HEK293 (cell line): ENCODE data around the gene ACSL5.

Experiments
- CTCF ChIA-PET: fragments of 350-600 bp; formaldehyde crosslinking; extraction: SDS; loops from one replicate; lab custom pipeline; 2021; ENCODE audit warnings: antibody characterized with exemption; lab: Yijun Ruan, JAX
- POLR2A ChIA-PET: fragments of 300-600 bp; formaldehyde crosslinking; extraction: SDS; loops from one replicate; lab custom pipeline; 2020; ENCODE audit warnings: antibody characterized with exemption, inconsistent platforms; lab: Yijun Ruan, JAX
- H3K27ac ChIP-seq: fragments of 200-500 bp; sonication (Bioruptor generic); 2 replicates; pipeline ENCODE4 v1.5.1; 2014; ENCODE audit warnings: low read depth, low read length, control low read depth, inconsistent platforms; ENCODE audit errors: extremely low read depth
- H3K36me3 ChIP-seq, 2 experiments: fragments of 200-500 bp in 1 of 2; sonication (Bioruptor generic) in 1 of 2; 1 replicate in 1 of 2; 2 replicates in 1 of 2; pipeline ENCODE4 v1.5.1; 2014 to 2017; ENCODE audit warnings: inconsistent platforms in 2 of 2, low read length in 2 of 2; ENCODE audit not compliant: control insufficient read depth in 2 of 2, insufficient read depth in 1 of 2
- H3K4me1 ChIP-seq: fragments of 200-500 bp; sonication (Bioruptor generic); 2 replicates; pipeline ENCODE4 v1.5.1; 2014; ENCODE audit warnings: mild to moderate bottlenecking, low read length, inconsistent platforms; ENCODE audit not compliant: control insufficient read depth, insufficient read depth
- H3K4me3 ChIP-seq: 2 replicates; pipeline ENCODE4 v1.5.1; 2011; ENCODE audit warnings: low read depth, mild to moderate bottlenecking, control low read depth, low read length, moderate library complexity
- H3K9me3 ChIP-seq: fragments of 200-500 bp; sonication (Bioruptor generic); 2 replicates; pipeline ENCODE4 v1.5.1; 2014; ENCODE audit warnings: low read depth, low read length, inconsistent platforms; ENCODE audit not compliant: control insufficient read depth, insufficient read depth
- BCL11A ChIP-seq: fragments of 450-650 bp; formaldehyde crosslinking; IDR thresholded peaks from 2 replicates; pipeline ENCODE4 v1.5.1; 2016; ENCODE audit warnings: low read depth, missing biosample characterization, missing genetic modification characterization
- GLIS2 ChIP-seq: fragments of 450-650 bp; formaldehyde crosslinking; IDR thresholded peaks from 2 replicates; pipeline ENCODE4 v1.5.1; 2016; ENCODE audit warnings: missing biosample characterization, missing genetic modification characterization
- REPIN1 ChIP-seq: fragments of 450-650 bp; formaldehyde crosslinking; IDR thresholded peaks from 2 replicates; pipeline ENCODE4 v1.5.1; 2017; ENCODE audit warnings: missing biosample characterization, missing genetic modification characterization, low read depth
- SALL2 ChIP-seq: fragments of 450-650 bp; formaldehyde crosslinking; IDR thresholded peaks from 2 replicates; pipeline ENCODE4 v1.5.0; 2017; ENCODE audit warnings: missing biosample characterization, mild to moderate bottlenecking, missing genetic modification characterization, borderline replicate concordance
- SETDB1 ChIP-seq: IDR thresholded peaks from one replicate; pipeline ENCODE4 v1.6.1; 2017; ENCODE audit warnings: mild to moderate bottlenecking, low read length, moderate library complexity, mixed read lengths; ENCODE audit not compliant: insufficient read length
- YY2 ChIP-seq: fragments of 450-650 bp; formaldehyde crosslinking; IDR thresholded peaks from 2 replicates; pipeline ENCODE4 v1.5.1; 2016; ENCODE audit warnings: missing biosample characterization, missing genetic modification characterization
- ZFP37 ChIP-seq: fragments of 450-650 bp; formaldehyde crosslinking; IDR thresholded peaks from 2 replicates; pipeline ENCODE4 v1.5.1; 2016; ENCODE audit warnings: missing biosample characterization, missing genetic modification characterization
- ZNF133 ChIP-seq: fragments of 450-650 bp; formaldehyde crosslinking; IDR thresholded peaks from 2 replicates; pipeline ENCODE4 v1.5.1; 2016; ENCODE audit warnings: missing biosample characterization, missing genetic modification characterization
- ZNF169 ChIP-seq: fragments of 450-650 bp; formaldehyde crosslinking; IDR thresholded peaks from 2 replicates; pipeline ENCODE4 v1.5.1; 2016; ENCODE audit warnings: missing biosample characterization, missing genetic modification characterization
- ZNF202 ChIP-seq: fragments of 450-650 bp; formaldehyde crosslinking; IDR thresholded peaks from 2 replicates; pipeline ENCODE4 v1.5.1; 2016; ENCODE audit warnings: missing biosample characterization, missing genetic modification characterization, borderline replicate concordance
- ZNF214 ChIP-seq: fragments of 450-650 bp; formaldehyde crosslinking; IDR thresholded peaks from 2 replicates; pipeline ENCODE4 v1.5.1; 2017; ENCODE audit warnings: missing biosample characterization, mild to moderate bottlenecking, missing genetic modification characterization, borderline replicate concordance
- ZNF280C ChIP-seq: fragments of 450-650 bp; formaldehyde crosslinking; IDR thresholded peaks from 2 replicates; pipeline ENCODE4 v1.5.1; 2016; ENCODE audit warnings: missing biosample characterization, missing genetic modification characterization
- ZNF416 ChIP-seq: fragments of 450-650 bp; formaldehyde crosslinking; IDR thresholded peaks from 2 replicates; pipeline ENCODE4 v1.5.1; 2016; ENCODE audit warnings: missing biosample characterization, missing genetic modification characterization
- ZNF48 ChIP-seq: fragments of 450-650 bp; formaldehyde crosslinking; IDR thresholded peaks from 2 replicates; pipeline ENCODE4 v1.5.1; 2016; ENCODE audit warnings: missing biosample characterization, missing genetic modification characterization
- ZNF544 ChIP-seq: fragments of 450-650 bp; formaldehyde crosslinking; IDR thresholded peaks from 2 replicates; pipeline ENCODE4 v1.5.0; 2017; ENCODE audit warnings: missing biosample characterization, missing genetic modification characterization
- ZNF560 ChIP-seq: fragments of 450-650 bp; formaldehyde crosslinking; IDR thresholded peaks from 2 replicates; pipeline ENCODE4 v1.5.1; 2017; ENCODE audit warnings: missing biosample characterization, missing genetic modification characterization, borderline replicate concordance
- ZNF610 ChIP-seq: fragments of 450-650 bp; formaldehyde crosslinking; IDR thresholded peaks from 2 replicates; pipeline ENCODE4 v1.5.1; 2016; ENCODE audit warnings: missing biosample characterization, missing genetic modification characterization, borderline replicate concordance
- ZNF621 ChIP-seq: fragments of 450-650 bp; formaldehyde crosslinking; IDR thresholded peaks from 2 replicates; pipeline ENCODE4 v1.5.1; 2017; ENCODE audit warnings: missing biosample characterization, missing genetic modification characterization
- ZNF645 ChIP-seq: fragments of 450-650 bp; formaldehyde crosslinking; IDR thresholded peaks from 2 replicates; pipeline ENCODE4; 2016; ENCODE audit warnings: missing biosample characterization, missing genetic modification characterization
- ZNF664 ChIP-seq: fragments of 450-650 bp; formaldehyde crosslinking; IDR thresholded peaks from 2 replicates; pipeline ENCODE4 v1.5.1; 2016; ENCODE audit warnings: missing biosample characterization, missing genetic modification characterization
- ZNF701 ChIP-seq: fragments of 450-650 bp; formaldehyde crosslinking; IDR thresholded peaks from 2 replicates; pipeline ENCODE4 v1.5.1; 2016; ENCODE audit warnings: missing biosample characterization, missing genetic modification characterization
- ZNF704 ChIP-seq: fragments of 450-650 bp; formaldehyde crosslinking; IDR thresholded peaks from 2 replicates; pipeline ENCODE4 v1.5.1; 2016; ENCODE audit warnings: missing biosample characterization, missing genetic modification characterization
- ZNF707 ChIP-seq: fragments of 450-650 bp; formaldehyde crosslinking; IDR thresholded peaks from 2 replicates; pipeline ENCODE4 v1.5.1; 2016; ENCODE audit warnings: missing biosample characterization, missing genetic modification characterization
- TF ChIP-seq, protein P1 (sequence below): fragments of 450-650 bp; formaldehyde crosslinking; IDR thresholded peaks from 2 replicates; pipeline ENCODE4 v1.5.1; 2016; ENCODE audit warnings: missing biosample characterization, missing genetic modification characterization
- TF ChIP-seq, protein P2 (sequence below): fragments of 450-650 bp; formaldehyde crosslinking; conservative IDR thresholded peaks from 2 replicates; pipeline ENCODE4 v1.5.1; 2016; ENCODE audit warnings: low read depth, missing biosample characterization, missing genetic modification characterization

The ACSL5 gene

DNA sequence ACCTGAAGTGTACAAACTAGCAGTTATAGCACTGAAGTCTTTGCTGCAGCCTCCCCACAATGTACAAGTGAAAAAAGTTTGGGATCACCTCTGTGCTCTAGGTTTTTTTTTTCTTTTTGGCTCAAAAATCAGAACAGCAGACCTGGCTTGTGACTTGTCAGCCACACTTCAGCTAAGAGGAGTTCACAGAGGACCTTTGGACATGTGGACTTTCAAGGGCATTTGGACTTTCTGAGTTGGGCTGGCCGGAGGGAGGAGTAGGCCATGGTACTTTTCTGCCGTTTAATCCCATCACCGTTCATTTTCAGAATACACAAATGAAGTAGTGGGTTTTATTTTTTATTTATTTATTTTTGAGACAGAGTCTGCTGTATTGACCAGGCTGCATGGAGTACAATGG is 21.9 kb upstream of the ACSL5 start:
- ChIA-PET CTCF (no interaction called here), POLR2A (no interaction called here)
- Histone ChIP-seq H3K36me3 (no peaks in the 10 kb centered on the region), H3K27ac (no peak overlapping the region), H3K9me3 (no peaks in the 10 kb centered on the region), H3K4me3 (no peak overlapping the region), H3K4me1 (no peaks in the 10 kb centered on the region)
- TF ChIP-seq ZNF48 (tag by site-specific recombination) (no peak), ZNF133 (tag by site-specific recombination) (no peak), ZFP37 (no peak), GLIS2 (no peak), REPIN1 (tag by site-specific recombination) (no peak), ZNF202 (tag by site-specific recombination) (no peak), YY2 (no peak), ZNF621 (no peak), ZNF704 (tag by site-specific recombination) (no peak)
- TF ChIP-seq, protein P1, sequence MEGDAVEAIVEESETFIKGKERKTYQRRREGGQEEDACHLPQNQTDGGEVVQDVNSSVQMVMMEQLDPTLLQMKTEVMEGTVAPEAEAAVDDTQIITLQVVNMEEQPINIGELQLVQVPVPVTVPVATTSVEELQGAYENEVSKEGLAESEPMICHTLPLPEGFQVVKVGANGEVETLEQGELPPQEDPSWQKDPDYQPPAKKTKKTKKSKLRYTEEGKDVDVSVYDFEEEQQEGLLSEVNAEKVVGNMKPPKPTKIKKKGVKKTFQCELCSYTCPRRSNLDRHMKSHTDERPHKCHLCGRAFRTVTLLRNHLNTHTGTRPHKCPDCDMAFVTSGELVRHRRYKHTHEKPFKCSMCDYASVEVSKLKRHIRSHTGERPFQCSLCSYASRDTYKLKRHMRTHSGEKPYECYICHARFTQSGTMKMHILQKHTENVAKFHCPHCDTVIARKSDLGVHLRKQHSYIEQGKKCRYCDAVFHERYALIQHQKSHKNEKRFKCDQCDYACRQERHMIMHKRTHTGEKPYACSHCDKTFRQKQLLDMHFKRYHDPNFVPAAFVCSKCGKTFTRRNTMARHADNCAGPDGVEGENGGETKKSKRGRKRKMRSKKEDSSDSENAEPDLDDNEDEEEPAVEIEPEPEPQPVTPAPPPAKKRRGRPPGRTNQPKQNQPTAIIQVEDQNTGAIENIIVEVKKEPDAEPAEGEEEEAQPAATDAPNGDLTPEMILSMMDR = no peak
- TF ChIP-seq, protein P2, sequence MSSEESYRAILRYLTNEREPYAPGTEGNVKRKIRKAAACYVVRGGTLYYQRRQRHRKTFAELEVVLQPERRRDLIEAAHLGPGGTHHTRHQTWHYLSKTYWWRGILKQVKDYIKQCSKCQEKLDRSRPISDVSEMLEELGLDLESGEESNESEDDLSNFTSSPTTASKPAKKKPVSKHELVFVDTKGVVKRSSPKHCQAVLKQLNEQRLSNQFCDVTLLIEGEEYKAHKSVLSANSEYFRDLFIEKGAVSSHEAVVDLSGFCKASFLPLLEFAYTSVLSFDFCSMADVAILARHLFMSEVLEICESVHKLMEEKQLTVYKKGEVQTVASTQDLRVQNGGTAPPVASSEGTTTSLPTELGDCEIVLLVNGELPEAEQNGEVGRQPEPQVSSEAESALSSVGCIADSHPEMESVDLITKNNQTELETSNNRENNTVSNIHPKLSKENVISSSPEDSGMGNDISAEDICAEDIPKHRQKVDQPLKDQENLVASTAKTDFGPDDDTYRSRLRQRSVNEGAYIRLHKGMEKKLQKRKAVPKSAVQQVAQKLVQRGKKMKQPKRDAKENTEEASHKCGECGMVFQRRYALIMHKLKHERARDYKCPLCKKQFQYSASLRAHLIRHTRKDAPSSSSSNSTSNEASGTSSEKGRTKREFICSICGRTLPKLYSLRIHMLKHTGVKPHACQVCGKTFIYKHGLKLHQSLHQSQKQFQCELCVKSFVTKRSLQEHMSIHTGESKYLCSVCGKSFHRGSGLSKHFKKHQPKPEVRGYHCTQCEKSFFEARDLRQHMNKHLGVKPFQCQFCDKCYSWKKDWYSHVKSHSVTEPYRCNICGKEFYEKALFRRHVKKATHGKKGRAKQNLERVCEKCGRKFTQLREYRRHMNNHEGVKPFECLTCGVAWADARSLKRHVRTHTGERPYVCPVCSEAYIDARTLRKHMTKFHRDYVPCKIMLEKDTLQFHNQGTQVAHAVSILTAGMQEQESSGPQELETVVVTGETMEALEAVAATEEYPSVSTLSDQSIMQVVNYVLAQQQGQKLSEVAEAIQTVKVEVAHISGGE = no peak

- H3K36me3 ChIP-seq = no peaks in the 10 kb centered on the region
- H3K27ac ChIP-seq = no peak overlapping the region
- TF ChIP-seq ZNF610 (tag by site-specific recombination) (no peak), ZNF169 (tag by site-specific recombination) (no peak)
- POLR2A ChIA-PET = no interaction called here
- H3K4me1 ChIP-seq = no peaks in the 10 kb centered on the region
- H3K4me3 ChIP-seq = no peak overlapping the region
- CTCF ChIA-PET = no interaction called here
- no peaks in the 10 kb centered on the region for H3K9me3 ChIP-seq
Measured at GRCh38 chr10:112353046-112353445, 20.9 kb upstream of the ACSL5 start.

DNA sequence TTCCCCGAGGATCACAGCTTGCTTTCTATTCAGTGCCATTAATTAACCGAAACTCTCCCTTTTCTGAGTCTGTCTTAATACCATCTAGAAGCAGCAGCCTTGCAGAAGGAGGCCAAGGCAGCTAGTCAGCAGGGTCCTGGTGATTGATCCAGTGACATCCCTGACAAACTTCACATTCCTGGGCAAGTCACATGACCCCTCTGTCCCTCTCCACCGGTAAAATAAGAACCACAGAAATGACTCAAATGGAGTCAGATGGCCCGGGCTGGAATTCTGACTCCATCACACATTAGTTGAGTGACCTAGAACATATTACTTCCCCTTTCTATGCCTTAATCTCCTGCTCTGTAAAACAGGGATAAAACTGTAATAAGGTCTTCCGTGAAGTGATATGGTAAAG is 17.2 kb upstream of the ACSL5 start:
- CTCF ChIA-PET = interaction anchor here (0.7 kb wide), 1 partner anchor 1684 kb away, joined by 3 read pairs; no protein-coding TSS in a partner anchor
- Histone ChIP-seq H3K36me3 (no peaks in the 10 kb centered on the region), H3K27ac (no peak overlapping the region), H3K9me3 (no peaks in the 10 kb centered on the region), H3K4me1 (no peaks in the 10 kb centered on the region), H3K4me3 (no peak overlapping the region)
- POLR2A ChIA-PET = no interaction called here
- TF ChIP-seq BCL11A (tag by site-specific recombination) (no peak), ZNF701 (no peak), SETDB1 (no peak), ZNF544 (tag by site-specific recombination) (no peak), ZNF280C (tag by site-specific recombination) (no peak), ZNF416 (tag by site-specific recombination) (no peak), ZNF214 (no peak), ZNF560 (no peak), SALL2 (tag by site-specific recombination) (no peak), ZNF664 (tag by site-specific recombination) (no peak), ZNF707 (tag by site-specific recombination) (no peak), ZNF645 (tag by site-specific recombination) (no peak)
